GM13977 (cell line): Measurements from ENCODE around the gene NUP214.
A peak's percentile ranks its signal among the peaks of the same experiment; 100 is the strongest.

Source experiments
- DNase-seq: peaks from one replicate; pipeline ENCODE4 v3.0.0; 2012; ENCODE audit warnings: low spot score
- in situ Hi-C: fragments of 300-500 bp; cut with MboI; formaldehyde crosslinking; loops from one replicate; pipeline ENCODE4 v1.12.0; 2022; ENCODE audit warnings: low sequenced_read_pairs, low pct_unique_long_range_greater_than_20kb, mixed read lengths, inconsistent platforms; ENCODE audit not compliant: unreplicated experiment
- TF ChIP-seq, protein P1 (sequence below): IDR thresholded peaks from 2 replicates; pipeline ENCODE4 v1.5.1; 2012; ENCODE audit warnings: mild to moderate bottlenecking, control low read depth; ENCODE audit not compliant: insufficient read depth; ENCODE audit errors: extremely low read depth, missing control alignments

Gene NUP214

DNA sequence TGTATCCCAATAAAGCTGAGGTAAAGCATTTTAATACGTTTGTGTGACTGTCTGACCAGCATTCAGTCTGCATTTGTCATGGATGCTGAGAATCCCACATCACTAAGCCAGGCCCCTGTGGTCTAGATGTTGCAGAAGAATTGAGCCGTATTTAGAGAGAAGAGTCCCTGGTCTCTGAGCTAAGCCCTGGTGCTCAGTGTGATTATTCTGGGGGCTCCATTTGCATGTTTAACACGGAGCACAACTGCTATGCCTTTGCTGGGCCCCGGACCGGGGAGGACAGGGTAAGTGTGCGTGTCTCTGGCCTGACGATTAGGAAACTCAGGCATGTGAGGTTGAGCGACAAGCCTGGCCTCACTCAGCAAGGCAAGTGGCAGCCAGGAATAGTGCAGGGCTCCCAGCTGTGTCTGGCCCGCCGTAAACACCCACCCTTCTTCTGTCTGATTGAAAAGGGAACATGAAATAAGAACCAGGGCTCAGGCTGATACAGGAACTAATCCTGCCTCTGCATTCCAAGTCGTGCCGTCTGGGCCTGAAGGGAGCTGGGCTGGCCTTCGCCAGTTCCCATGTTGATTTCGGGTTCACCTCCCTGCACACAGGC, 128.6 kb downstream of the NUP214 start:
- TF ChIP-seq, protein P1, sequence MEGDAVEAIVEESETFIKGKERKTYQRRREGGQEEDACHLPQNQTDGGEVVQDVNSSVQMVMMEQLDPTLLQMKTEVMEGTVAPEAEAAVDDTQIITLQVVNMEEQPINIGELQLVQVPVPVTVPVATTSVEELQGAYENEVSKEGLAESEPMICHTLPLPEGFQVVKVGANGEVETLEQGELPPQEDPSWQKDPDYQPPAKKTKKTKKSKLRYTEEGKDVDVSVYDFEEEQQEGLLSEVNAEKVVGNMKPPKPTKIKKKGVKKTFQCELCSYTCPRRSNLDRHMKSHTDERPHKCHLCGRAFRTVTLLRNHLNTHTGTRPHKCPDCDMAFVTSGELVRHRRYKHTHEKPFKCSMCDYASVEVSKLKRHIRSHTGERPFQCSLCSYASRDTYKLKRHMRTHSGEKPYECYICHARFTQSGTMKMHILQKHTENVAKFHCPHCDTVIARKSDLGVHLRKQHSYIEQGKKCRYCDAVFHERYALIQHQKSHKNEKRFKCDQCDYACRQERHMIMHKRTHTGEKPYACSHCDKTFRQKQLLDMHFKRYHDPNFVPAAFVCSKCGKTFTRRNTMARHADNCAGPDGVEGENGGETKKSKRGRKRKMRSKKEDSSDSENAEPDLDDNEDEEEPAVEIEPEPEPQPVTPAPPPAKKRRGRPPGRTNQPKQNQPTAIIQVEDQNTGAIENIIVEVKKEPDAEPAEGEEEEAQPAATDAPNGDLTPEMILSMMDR = no peak
- in situ Hi-C loops = no loop called here
- DNase-seq = peak; percentile 62

DNA sequence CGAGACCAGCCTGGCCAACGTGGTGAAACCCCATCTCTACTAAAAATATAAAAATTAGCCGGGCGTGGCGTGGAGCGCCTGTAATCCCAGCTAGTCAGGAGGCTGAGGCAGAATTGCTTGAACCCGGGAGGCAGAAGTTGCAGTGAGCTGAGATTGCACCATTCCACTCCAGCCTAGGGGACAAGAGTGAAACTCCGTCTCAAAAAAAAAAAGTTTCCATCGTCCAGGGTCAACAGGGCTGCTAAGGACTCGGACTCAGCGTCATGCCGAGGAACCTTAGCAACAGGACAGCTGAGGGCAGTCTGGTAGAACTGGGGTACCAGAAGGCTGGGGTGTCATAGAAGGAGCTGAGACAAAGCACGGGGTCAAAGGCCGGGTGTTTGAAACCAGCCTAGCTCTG, 129.2 kb downstream of the NUP214 start:
- TF ChIP-seq, protein P1 = no peak
- no peak for DNase-seq
- in situ Hi-C loops = no loop called here

DNA sequence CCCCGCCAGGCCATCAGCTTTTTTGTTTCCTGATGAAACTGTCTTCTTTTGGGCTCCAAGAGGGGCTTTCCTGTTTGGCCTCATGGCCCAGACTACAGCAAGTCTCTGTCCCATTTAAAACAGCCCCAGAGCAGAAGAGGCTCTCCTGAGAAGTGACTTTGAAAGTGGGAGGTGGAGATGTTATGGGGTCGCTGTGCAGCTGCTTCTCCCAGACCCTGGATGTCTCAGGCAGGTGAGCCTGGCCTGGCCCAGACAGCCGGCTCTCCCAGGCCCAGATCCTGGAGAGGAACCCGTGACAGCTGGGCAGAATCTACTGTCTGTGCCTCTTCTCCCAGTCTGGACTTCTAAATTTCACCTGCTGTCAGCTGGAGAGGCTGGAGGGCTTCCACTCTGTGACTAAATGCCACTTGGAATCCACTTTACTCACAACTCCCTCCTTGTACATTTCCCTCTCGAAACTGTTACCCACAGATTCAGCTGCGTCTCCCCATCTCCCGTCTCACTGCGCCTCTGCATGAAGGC, 130.4 kb downstream of the NUP214 start:
- in situ Hi-C loops = no loop called here
- TF ChIP-seq, protein P1 = no peak
- no peak for DNase-seq

DNA sequence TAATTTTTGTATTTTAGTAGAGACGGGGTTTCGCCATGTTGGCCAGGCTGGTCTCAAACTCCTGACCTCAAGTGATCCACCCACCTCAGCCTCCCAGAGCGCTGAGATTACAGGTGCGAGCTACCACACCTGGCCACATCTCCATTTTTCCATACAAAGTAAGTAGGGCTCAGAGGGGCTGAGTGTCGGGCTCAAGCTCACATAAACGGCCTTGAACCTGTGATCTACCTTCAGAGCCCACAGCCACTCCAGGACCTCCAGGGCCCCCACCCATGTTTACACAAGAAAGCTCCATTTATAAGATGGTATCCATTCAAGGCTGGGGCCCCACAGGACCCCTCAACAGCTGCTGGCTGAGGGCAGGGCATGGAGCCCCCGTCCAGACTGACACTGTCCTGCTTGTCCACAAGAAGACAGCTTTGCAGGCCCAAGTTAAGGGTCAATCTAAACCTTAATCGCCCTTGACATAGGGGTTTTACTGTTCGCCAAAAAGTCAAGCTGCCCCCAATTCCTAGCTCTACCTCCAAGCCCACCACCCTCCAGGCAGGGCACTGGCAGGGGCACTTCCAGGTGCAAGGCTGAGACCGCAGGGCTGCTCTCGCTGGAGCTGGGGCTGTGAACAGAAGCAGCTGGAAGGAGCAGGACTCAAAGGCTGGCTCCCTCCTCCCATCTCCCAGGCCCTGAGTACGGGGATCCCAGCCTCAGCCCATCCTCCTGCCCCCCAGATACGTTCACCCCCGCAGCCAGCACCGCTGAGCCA, 132.1 kb downstream of the NUP214 start:
- TF ChIP-seq, protein P1 = no peak
- in situ Hi-C loops = no loop called here
- DNase-seq = no peak

DNA sequence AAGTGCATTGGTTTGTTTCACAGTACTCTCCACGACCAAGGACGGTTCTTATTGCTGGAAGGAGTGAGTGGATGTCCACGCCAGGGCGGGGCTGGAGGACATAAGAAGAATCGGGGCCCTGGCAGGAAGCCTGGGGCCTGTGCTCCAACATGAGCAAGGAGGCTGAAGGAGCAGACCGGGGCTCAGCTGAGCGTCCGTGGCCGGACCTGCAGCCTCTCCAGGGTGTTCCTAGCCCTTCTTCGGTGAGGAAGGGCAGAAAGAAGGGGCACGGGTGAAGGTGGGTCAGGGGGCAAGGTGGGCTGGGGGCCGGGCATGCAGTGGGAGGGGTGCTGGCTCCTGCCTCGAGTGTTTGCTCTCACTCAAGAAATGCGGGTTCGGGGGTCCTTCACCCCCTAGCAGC, 132.8 kb downstream of the NUP214 start:
- TF ChIP-seq, protein P1 = no peak
- in situ Hi-C loops = no loop called here
- DNase-seq = no peak

DNA sequence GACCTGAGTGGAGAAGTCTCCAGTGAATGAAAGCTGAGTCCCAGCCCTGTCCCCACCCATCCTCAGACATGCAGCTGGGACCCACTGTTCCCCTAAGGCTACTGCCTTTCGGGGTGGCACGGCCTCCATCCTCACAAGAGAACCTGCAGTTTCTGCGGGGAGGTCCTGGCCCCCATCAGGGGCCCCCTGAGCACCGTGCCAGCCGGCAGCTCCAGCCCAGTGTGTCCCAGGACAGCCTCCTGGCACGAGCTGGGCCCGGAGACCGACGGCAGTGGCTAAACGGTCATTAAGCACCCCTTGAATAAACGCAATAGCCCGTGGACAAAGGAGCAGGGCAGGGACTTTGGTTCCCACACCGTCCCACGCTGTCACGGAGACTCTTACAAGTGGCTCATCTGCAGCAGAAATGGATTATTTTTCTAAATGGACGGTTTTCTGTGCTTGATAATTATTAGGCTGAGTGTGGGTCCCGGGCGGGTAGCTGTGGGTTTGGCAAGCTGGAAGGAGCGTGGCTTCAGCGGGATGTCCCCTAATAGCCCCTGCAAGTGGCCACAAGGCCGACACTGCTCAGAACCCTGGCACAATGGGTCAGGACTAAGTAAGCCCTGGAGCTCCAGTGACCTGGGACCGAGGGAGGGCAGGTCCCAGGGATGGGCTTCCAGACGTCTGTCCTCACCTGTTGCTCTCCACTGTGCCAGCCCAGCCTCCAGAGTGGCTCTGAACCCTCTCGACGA, 133.5 kb downstream of the NUP214 start:
- TF ChIP-seq, protein P1 = no peak
- DNase-seq = no peak
- in situ Hi-C loops = no loop called here
